Measurements from ENCODE around the gene PLEKHN1. TPM values are rescaled to one million over a fixed set of nuclear protein-coding genes. Genes with fewer than 3 reads are reported as not detected.
A peak's percentile ranks its signal among the peaks of the same experiment; 100 is the strongest.

The PLEKHN1 gene
- total RNA-seq, 1 donor from 2014 or later = 6.4 TPM

- Mint-ChIP-seq H3K9me3 (no peaks in the 10 kb centered on the region), H3K4me1 (ENCODE audit: unreplicated experiment) (peaks cover 15% of the 10 kb centered on the region), H3K27me3 (no peaks in the 10 kb centered on the region), H3K27ac (no peak overlapping the region), H3K36me3 (no peaks in the 10 kb centered on the region), H3K4me3 (peak overlapping the region; percentile 80)
- no peak for DNase-seq (ENCODE audit: extremely low spot score, unreplicated experiment)
- TF ChIP-seq, protein P1, sequence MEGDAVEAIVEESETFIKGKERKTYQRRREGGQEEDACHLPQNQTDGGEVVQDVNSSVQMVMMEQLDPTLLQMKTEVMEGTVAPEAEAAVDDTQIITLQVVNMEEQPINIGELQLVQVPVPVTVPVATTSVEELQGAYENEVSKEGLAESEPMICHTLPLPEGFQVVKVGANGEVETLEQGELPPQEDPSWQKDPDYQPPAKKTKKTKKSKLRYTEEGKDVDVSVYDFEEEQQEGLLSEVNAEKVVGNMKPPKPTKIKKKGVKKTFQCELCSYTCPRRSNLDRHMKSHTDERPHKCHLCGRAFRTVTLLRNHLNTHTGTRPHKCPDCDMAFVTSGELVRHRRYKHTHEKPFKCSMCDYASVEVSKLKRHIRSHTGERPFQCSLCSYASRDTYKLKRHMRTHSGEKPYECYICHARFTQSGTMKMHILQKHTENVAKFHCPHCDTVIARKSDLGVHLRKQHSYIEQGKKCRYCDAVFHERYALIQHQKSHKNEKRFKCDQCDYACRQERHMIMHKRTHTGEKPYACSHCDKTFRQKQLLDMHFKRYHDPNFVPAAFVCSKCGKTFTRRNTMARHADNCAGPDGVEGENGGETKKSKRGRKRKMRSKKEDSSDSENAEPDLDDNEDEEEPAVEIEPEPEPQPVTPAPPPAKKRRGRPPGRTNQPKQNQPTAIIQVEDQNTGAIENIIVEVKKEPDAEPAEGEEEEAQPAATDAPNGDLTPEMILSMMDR (conservative IDR thresholded peaks at IDR 0.05) = no peak
These were observed 54.2 kb downstream of the PLEKHN1 start for GRCh38 chr1:1020415-1021009.

DNA sequence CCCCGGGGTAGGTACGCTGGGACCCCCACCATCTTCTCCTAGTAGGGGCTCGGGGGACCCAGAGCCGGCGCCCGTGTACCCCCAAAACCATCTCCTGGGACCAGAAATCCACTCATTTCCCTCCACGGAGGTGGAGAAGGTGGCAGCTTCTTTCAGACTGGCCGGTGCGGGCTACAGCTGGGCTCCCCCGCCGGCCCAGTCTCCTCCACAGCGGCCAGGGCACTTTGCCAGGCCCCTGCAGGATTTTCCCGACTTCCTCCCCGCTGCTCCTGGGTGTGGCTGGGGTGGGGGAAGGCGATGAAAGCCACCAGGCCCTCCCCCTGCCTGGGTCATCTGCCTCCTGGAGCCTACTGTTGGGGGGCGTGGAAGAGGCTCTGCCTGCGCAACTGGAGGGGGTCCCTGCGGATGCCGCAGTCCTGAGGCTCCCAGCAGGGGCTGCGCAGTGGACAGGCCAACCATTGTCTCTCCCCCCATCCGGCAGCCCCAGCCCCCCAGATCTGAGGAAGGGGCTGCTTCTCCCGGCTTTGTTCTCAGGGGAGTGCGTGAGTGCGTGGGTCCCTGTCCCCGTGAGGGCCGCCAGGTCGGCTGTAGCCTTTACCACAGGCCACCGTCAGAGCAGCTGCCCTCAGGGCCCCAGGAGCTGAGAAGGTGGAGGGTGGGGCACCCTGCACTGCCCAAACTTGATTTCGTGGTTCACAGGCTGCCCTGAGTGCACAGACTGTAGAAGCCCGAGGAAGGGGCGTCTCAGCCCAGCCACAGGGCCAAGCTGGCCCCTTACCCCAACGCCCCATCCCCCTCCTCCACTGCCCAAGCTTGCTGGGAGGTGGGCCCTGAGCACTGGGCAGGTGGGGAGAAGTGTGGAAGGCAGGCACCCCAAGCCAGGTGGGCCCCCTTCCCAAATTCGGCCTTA, 55.0 kb downstream of the PLEKHN1 start:
- Mint-ChIP-seq H3K9me3 (no peaks in the 10 kb centered on the region), H3K4me3 (peak overlapping the region; percentile 80), H3K27ac (peak overlapping the region; percentile 69), H3K36me3 (no peaks in the 10 kb centered on the region), H3K27me3 (no peaks in the 10 kb centered on the region), H3K4me1 (ENCODE audit: unreplicated experiment) (peaks cover 19% of the 10 kb centered on the region)
- no peak for DNase-seq (ENCODE audit: extremely low spot score, unreplicated experiment)
- TF ChIP-seq, protein P1 (conservative IDR thresholded peaks at IDR 0.05) = no peak

DNA sequence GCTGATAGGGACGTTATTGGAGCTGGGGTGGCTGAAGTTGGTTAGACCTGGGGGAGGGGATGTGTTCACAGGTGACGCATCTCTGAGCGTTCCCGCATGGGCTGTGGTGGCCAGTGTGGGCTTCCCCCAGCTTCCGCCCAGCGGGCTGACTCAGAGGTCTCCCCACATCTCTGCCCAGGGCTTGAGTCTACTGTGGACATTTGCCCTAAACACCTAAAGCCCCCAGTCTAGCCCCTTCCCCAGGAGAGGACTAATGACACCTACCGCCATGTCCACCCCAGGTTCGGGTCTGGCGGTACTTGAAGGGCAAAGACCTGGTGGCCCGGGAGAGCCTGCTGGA, 55.6 kb downstream of the PLEKHN1 start:
- peak overlapping the region; percentile 80 for H3K4me3 Mint-ChIP-seq
- TF ChIP-seq, protein P1 (conservative IDR thresholded peaks at IDR 0.05) = no peak
- no peaks in the 10 kb centered on the region for H3K27me3 Mint-ChIP-seq
- no peaks in the 10 kb centered on the region for H3K9me3 Mint-ChIP-seq
- H3K36me3 Mint-ChIP-seq = no peaks in the 10 kb centered on the region
- DNase-seq (ENCODE audit: extremely low spot score, unreplicated experiment) = no peak
- no peak overlapping the region for H3K27ac Mint-ChIP-seq
- H3K4me1 Mint-ChIP-seq (ENCODE audit: unreplicated experiment) = peaks cover 19% of the 10 kb centered on the region

- Mint-ChIP-seq H3K4me1 (ENCODE audit: unreplicated experiment) (peaks cover 14% of the 10 kb centered on the region), H3K9me3 (no peaks in the 10 kb centered on the region), H3K27ac (peak overlapping the region; percentile 85), H3K36me3 (no peaks in the 10 kb centered on the region), H3K27me3 (no peaks in the 10 kb centered on the region), H3K4me3 (peak overlapping the region; percentile 80)
- TF ChIP-seq, protein P1 (conservative IDR thresholded peaks at IDR 0.05) = no peak
- no peak for DNase-seq (ENCODE audit: extremely low spot score, unreplicated experiment)
These were observed 56.2 kb downstream of the PLEKHN1 start for GRCh38 chr1:1022302-1023009.

GRCh38 chr1:1023700-1024099, 57.4 kb downstream of the PLEKHN1 start:
- no peaks in the 10 kb centered on the region for H3K9me3 Mint-ChIP-seq
- no peaks in the 10 kb centered on the region for H3K27me3 Mint-ChIP-seq
- H3K4me3 Mint-ChIP-seq = no peak overlapping the region
- DNase-seq (ENCODE audit: extremely low spot score, unreplicated experiment) = no peak
- TF ChIP-seq, protein P1 (conservative IDR thresholded peaks at IDR 0.05) = no peak
- peaks cover 13% of the 10 kb centered on the region for H3K4me1 Mint-ChIP-seq (ENCODE audit: unreplicated experiment)
- H3K36me3 Mint-ChIP-seq = no peaks in the 10 kb centered on the region
- no peak overlapping the region for H3K27ac Mint-ChIP-seq
